HG02938 (cell line): ENCODE results near the gene TAX1BP3.

Source experiments
- ATAC-seq: cut with Tn5 transposase; IDR thresholded peaks from one replicate; pipeline ENCODE4 v1.9.1; 2021; ENCODE audit warnings: mild to moderate bottlenecking, moderate library complexity; ENCODE audit not compliant: unreplicated experiment

TAX1BP3 gene

GRCh38 chr17:3688852-3689261 is 20.5 kb upstream of the TAX1BP3 start:
- ATAC-seq: no peak

- ATAC-seq: no peak
Observed at GRCh38 chr17:3688027-3688553, 19.7 kb upstream of the TAX1BP3 start.

GRCh38 chr17:3685174-3685573 is 16.8 kb upstream of the TAX1BP3 start:
- no peak for ATAC-seq

- peak; percentile 70 for ATAC-seq
Observed at GRCh38 chr17:3683054-3683511, 14.7 kb upstream of the TAX1BP3 start.

GRCh38 chr17:3682033-3682432 is 13.7 kb upstream of the TAX1BP3 start:
- ATAC-seq: no peak

GRCh38 chr17:3681565-3681964 is 13.2 kb upstream of the TAX1BP3 start:
- no peak for ATAC-seq

GRCh38 chr17:3681057-3681456 is 12.7 kb upstream of the TAX1BP3 start:
- no peak for ATAC-seq

- no peak for ATAC-seq
Observed at GRCh38 chr17:3679531-3680126, 11.3 kb upstream of the TAX1BP3 start.

GRCh38 chr17:3678821-3679530 is 10.6 kb upstream of the TAX1BP3 start:
- no peak for ATAC-seq

GRCh38 chr17:3678095-3678820 is 9.9 kb upstream of the TAX1BP3 start:
- ATAC-seq: no peak

- ATAC-seq: no peak
Observed at GRCh38 chr17:3675886-3676285, 7.5 kb upstream of the TAX1BP3 start.

- no peak for ATAC-seq
Observed at GRCh38 chr17:3672571-3672970, 4.2 kb upstream of the TAX1BP3 start.

- no peak for ATAC-seq
Observed at GRCh38 chr17:3669548-3669947, 1.2 kb upstream of the TAX1BP3 start.

GRCh38 chr17:3669085-3669347 is 638 bp upstream of the TAX1BP3 start:
- ATAC-seq: no peak

- peak; percentile 7 for ATAC-seq
Observed at GRCh38 chr17:3667366-3668278, 756 bp downstream of the TAX1BP3 start.

- no peak for ATAC-seq
Observed at GRCh38 chr17:3666516-3666915, 1.9 kb downstream of the TAX1BP3 start.

- no peak for ATAC-seq
Observed at GRCh38 chr17:3665834-3666233, 2.5 kb downstream of the TAX1BP3 start.

GRCh38 chr17:3663102-3664011 is 5.0 kb downstream of the TAX1BP3 start:
- no peak for ATAC-seq

- ATAC-seq: no peak
Observed at GRCh38 chr17:3660311-3660891, 8.0 kb downstream of the TAX1BP3 start.
